HG03575 (cell line): ENCODE results near the gene ATP6V1F.

Experiments
- ATAC-seq: cut with Tn5 transposase; IDR thresholded peaks from one replicate; pipeline ENCODE4 v1.9.1; 2021; ENCODE audit not compliant: unreplicated experiment, insufficient number of reproducible peaks, low FRiP score; ENCODE audit errors: extremely low read depth

Gene ATP6V1F

DNA sequence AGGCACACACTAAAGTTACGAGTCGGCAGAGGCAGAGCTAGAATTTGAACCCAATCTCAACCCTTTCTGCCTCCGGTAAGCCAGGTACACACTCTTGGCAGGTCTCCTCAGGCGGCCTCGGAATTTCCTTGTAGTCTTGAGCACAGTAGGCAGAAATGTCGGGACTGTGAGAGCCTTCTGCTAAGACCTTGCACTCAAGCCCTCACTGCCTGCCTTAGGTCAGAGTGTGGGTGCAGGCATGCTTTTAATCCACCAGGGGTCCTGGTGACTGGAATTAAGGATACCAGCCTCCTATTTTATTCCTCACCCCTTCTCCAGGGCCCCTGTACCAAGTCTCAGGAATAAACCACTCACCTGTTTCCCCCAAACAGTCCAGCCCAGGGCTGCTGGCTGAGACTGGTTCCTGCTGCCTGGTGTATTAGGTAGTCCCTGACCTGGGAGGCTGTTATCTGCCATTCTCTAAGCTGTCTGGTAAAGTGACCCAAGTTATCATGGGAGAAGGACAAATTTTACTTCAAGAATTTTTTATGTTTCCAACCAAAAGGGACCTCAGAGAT lies 855 bp downstream of the ATP6V1F start:
- no peak for ATAC-seq

DNA sequence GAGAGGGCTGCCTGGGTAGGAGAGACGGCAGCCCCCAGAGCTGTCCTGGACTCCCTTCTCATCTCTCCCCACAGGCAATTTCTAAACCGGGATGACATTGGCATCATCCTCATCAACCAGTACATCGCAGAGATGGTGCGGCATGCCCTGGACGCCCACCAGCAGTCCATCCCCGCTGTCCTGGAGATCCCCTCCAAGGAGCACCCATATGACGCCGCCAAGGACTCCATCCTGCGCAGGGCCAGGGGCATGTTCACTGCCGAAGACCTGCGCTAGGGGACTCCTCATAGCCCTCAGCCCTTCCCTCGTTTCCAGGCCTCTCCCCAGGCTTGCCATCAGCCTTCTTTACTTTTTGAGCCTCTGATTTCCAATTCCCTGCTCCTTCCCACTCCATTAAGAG lies 2.6 kb downstream of the ATP6V1F start:
- ATAC-seq, result no peak

DNA sequence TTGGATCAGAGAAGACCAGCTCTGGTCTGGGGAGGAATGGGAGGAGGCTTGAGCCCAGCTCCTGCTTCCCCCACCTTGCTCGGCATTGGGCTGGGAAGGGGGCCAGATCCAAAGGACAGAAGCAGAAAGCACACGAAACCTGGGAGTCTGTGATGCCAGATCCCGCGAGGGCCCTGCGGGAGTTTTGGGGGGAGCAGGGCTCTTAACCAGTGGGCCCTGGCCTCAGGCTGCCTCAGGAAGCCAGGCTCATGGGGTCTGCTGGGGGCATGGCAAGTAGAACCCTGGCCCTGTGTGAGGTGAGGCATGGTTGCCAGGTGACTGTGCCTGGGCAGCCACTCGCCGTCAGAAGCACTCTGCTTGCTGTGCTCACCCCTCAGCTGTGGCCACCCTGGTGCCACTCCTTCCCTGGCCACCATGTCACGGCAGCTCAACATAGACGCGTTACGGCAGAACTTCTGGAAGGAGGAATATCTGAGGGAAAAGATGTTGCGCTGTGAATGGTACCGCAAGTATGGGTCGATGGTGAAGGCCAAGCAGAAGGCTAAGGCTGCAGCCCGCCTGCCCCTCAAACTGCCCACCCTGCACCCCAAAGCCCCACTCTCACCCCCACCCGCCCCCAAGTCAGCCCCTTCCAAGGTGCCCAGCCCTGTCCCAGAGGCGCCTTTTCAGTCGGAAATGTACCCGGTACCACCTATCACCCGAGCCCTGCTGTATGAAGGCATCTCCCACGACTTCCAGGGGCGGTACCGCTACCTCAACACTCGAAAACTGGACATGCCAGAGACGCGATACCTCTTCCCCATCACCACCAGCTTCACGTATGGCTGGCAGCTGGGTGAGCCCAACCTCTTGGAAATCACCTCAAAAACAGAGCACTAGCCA lies 3.6 kb downstream of the ATP6V1F start:
- ATAC-seq, result no peak

GRCh38 chr7:128867241-128867640 lies 4.6 kb downstream of the ATP6V1F start:
- ATAC-seq, result no peak

- no peak for ATAC-seq
Measured at GRCh38 chr7:128867842-128868623, 5.4 kb downstream of the ATP6V1F start.

DNA sequence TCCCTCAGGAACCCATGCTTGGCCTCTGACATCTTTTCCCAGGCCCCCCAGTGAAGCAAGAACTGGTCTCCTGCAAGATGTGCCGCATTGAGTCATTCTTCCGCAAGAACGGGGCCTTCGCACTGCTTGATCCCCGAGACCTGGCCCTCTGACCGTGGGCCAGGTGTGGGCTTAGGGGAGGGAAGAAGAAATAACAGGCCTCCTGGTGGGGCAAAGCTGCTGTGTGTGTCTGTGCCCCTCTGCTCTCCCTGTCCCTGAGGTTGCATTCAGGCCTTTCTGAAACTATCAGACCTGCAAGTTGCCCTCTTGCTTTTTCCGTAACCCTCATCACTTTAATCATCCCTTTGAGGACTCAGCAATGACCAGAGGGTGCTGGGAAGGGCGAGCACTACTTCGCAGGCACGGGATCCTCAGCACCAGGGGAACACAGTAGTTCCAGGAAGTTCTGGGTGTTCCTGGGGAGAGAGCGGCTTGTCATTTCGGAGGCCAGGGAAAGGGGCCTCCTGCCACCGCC lies 6.0 kb downstream of the ATP6V1F start:
- no peak for ATAC-seq

DNA sequence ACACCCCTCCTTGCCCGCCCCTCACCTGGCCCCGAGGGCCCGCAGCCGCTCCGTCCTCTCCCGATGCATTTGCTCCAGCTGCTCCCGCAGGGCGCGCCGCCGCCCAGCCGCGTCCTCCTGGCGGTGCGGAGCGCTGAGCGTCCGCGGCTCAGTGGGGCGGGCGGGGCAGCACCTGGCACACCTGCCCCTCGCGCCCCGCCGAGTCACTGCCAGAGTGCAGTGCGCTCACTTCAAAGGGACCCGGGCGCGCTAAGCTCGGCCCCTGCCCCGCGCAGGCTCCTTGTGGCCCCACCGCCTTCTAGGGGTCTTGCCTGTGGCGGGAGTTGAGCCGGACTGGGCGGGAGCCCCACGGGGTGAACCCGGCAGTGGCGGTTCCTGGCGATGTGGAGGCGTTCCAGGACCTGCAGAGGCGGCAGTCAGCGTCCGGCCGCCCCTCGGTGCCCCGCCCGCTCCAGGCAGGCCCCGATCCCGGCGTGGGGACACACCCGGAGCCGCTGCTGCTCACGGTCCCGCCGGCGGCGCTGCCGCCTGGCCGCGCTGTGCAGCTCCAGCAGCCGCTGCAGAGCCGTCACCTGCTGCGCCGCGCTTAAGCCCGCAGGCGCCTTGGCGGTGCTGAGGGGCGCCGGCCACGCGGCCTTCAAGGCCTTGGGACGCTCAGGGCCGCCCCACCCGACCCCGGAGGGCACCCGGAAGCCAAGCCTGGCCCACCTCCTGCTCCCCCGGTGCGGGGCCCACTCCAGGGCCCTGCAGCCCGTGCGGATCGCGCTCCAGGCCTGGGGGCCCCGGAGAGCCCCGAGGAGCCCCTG lies 6.7 kb downstream of the ATP6V1F start:
- no peak for ATAC-seq

DNA sequence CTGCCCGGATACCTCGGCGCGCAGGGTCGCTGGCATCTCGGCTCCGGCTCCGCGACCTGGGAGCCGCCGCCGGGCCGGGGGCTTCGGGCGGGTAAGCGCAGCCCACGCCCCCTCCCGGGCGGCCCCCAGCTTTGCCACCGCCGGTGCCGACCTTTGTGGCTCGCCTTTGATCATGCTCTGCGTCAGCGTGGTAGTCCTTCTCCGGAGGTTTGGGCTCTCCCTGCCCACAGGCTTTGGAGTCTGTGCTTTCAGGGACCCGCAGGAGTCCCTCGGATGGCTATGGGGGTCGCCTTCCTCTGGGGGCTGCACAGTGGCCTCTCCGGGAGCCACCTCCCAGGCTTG lies 7.3 kb downstream of the ATP6V1F start:
- no peak for ATAC-seq

GRCh38 chr7:128871050-128871449 lies 8.4 kb downstream of the ATP6V1F start:
- ATAC-seq, result no peak

DNA sequence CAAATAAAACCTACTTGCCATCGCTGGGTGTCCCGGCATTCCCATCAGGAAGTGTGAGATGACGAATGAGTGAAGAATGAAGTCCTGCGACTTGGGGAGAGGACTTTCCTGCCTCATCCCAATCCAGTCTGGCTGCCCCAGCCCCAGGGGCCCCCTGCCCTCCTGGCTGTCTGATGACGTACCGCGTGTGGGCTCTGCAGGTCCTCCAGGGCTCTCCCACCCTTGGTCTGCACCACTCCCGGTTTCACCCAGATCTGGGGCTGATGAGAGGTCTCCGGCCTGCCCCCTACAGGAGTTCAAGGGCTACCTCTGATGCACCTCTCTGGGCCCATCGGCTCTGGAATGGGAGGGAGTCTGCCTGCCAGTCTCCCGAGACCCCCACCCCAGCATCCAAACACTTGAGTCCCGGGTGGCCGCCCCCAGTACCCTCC lies 9.8 kb downstream of the ATP6V1F start:
- no peak for ATAC-seq

DNA sequence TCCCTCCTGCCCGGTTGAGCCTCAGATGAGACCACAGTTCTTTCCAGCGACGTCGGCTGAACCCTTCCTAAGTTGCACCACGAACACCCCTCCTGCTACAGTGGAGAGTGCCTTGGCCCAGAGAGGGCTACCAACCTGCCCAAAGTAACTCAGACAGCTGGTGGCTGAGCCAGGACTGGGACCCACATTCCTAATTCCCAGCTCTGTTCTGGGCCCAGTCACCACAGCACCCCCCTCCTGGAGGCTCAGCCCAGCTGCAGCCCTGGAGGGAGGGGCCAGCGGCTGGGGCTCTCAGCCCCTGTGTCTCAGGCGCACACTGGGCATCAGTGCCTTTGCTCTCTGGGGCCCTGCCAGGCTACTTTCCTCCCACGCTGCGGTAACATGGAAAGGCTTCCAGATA lies 10.6 kb downstream of the ATP6V1F start:
- no peak for ATAC-seq

- ATAC-seq, result no peak
Measured at GRCh38 chr7:128874140-128875031, 11.7 kb downstream of the ATP6V1F start.

- no peak for ATAC-seq
Measured at GRCh38 chr7:128875523-128875948, 12.9 kb downstream of the ATP6V1F start.

DNA sequence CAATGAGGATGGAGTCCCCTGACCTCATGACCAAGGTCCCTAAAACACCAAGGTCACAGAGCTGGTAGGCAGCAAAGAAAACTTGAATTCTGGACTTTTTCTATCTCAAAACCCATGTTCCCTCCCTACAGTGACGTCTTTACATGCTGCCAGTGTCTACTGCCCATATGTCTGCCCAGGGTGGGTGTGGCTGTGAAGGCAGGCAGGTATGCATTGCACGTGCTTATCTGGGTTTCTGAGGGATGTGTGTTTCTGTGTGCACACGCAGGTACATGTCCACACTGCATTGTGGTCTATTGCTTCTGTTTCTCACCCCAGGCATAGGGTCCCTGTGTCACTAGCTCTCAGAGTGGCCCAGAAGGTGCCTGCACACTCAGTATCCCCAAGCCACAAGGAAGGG lies 13.5 kb downstream of the ATP6V1F start:
- ATAC-seq, result no peak

GRCh38 chr7:128876586-128876977 lies 13.9 kb downstream of the ATP6V1F start:
- ATAC-seq, result no peak

GRCh38 chr7:128876978-128877755 lies 14.5 kb downstream of the ATP6V1F start:
- ATAC-seq, result no peak

DNA sequence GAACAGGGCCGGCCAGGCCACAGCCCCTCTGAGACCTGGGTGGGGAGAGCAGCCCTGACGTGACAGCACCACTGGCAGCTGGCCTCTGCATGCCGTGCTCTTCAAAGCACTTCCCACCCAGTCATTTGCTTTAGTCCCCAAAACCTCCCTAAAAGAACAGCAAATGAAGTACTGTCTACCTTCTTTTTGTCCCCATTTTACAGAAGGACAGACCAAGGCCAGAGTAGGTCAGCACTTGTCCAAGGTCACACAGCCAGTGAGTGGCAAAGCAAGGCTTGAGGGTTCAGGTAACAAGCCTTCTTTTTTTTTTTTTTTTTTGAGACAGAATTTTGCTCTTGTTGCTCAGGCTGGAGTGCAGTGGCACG lies 15.1 kb downstream of the ATP6V1F start:
- no peak for ATAC-seq
